ENCODE data around the gene INTS13. TPM values are rescaled to one million over a fixed set of nuclear protein-coding genes. Genes with fewer than 3 reads are reported as not detected.
A peak's percentile ranks its signal among the peaks of the same experiment; 100 is the strongest.

The INTS13 gene
- total and polyA plus RNA-seq, 2 donors (not counting 1 experiment from before 2014, with no cell fraction given) = 9.2 to 16.2 TPM

DNA sequence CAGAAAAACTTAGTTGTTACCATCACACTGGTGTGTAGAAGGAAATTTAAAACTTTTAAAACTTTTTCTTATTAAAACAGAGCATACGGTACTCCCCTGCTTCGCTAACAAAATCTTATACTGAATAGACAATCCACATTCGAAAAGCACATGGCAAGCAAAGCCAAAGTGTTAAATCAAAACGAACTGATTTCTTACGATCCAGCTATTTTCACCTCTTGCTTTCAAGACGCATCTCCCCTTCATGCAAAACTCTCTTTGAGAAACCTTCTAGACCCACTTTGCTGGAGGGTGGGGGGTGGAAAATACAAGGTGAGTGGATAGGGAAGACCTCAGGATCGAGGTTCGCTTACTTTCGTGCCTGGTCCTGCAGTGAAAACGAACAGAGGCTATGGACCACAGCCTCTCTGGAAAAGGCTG lies 328 bp downstream of the INTS13 start:
- Histone ChIP-seq H2AFZ (ENCODE audit: insufficient read depth, low read depth, low read length, poor library complexity, severe bottlenecking) (peak overlapping the region; percentile 97), H3K79me2 (ENCODE audit: control insufficient read depth, insufficient read depth, low read length) (peaks cover 76% of the 10 kb centered on the region), H4K20me1 (ENCODE audit: control insufficient read depth, insufficient read depth, low read length, poor library complexity, severe bottlenecking) (no peaks in the 10 kb centered on the region), H3K27ac (ENCODE audit: low read length in 2 of 2) (peak overlapping the region; percentile 88 to 96), H3K4me3 (ENCODE audit: control extremely low read depth in 1 of 5, extremely low read depth in 1 of 5, insufficient read depth in 1 of 5, low read depth in 2 of 5, low read length in 4 of 5) (peak overlapping the region; percentile 72 to 100 (median 98)), H3K4me1 (ENCODE audit: control insufficient read depth in 2 of 2, insufficient read depth in 2 of 2, low read length in 2 of 2) (peaks cover 18 to 51% of the 10 kb centered on the region in 2 donors), H3K36me3 (replicated peaks in 1 of 2; ENCODE audit: control extremely low read depth in 1 of 2, control insufficient read depth in 1 of 2, extremely low read depth in 1 of 2, insufficient read depth in 2 of 2, low read length in 1 of 2) (peaks cover 0 to 1% of the 10 kb centered on the region in 2 experiments), H3K9ac (ENCODE audit: low read length) (peak overlapping the region; percentile 79), H3K9me3 (ENCODE audit: control extremely low read depth in 1 of 3, control insufficient read depth in 2 of 3, insufficient read depth in 1 of 3, low read length in 2 of 3) (no peaks in the 10 kb centered on the region), H3K27me3 (replicated peaks in 1 of 4; ENCODE audit: control extremely low read depth in 1 of 4, control insufficient read depth in 3 of 4, insufficient read depth in 4 of 4, low read length in 3 of 4) (no peaks in the 10 kb centered on the region), H3K4me2 (replicated peaks; ENCODE audit: low read depth, low read length, poor library complexity, severe bottlenecking) (peak overlapping the region; percentile 78)
- under 1% methylated on average over 6 of the region's 10 CpGs for whole genome bisulfite sequencing (ENCODE audit: insufficient coverage)
- H3K4me1 Mint-ChIP-seq = peaks cover 62% of the 10 kb centered on the region
- H3K27me3 Mint-ChIP-seq = no peaks in the 10 kb centered on the region
- POLR2A ChIA-PET = no interaction called here
- DNase-seq (no peak), ATAC-seq (ENCODE audit: low read depth) (no peak)
- intact Hi-C loops (cut with micrococcal nuclease) = loop anchor here (5.0 to 10.0 kb wide), 4 partner anchors 207 to 1743 kb away; partner anchors contain the start of genes DNAI7, ETFRF1 and PPFIBP1
- no peaks in the 10 kb centered on the region for H3K9me3 Mint-ChIP-seq (ENCODE audit: insufficient read depth)
- peak overlapping the region; percentile 99 for H3K4me3 Mint-ChIP-seq
- CTCF ChIA-PET = interaction anchor here (1.2 to 2.0 kb wide), 2 partner anchors 52 to 77 kb away, joined by 7 to 10 read pairs; partner anchors contain the start of gene TM7SF3
- peak overlapping the region; percentile 99 for H3K27ac Mint-ChIP-seq
- no peak for TF ChIP-seq EZH2 (IDR thresholded peaks at IDR 0.05; ENCODE audit: borderline replicate concordance, insufficient read depth, low read depth, low read length, poor library complexity, severe bottlenecking)
- no peak for TF ChIP-seq CTCF (IDR thresholded peaks at IDR 0.05)

Data from B cell (primary cell).